HG03135 (cell line): ENCODE results near the gene KRTAP10-1.
"Not testable (repeated sequence)": the region's sequence is repeated elsewhere in the genome, so short reads cannot be mapped to it uniquely, and the experiment has no call there.

Experiments used
- ATAC-seq: cut with Tn5 transposase; IDR thresholded peaks from one replicate; pipeline ENCODE4 v1.9.1; 2021; ENCODE audit warnings: mild to moderate bottlenecking, moderate library complexity; ENCODE audit not compliant: unreplicated experiment

Gene KRTAP10-1

DNA sequence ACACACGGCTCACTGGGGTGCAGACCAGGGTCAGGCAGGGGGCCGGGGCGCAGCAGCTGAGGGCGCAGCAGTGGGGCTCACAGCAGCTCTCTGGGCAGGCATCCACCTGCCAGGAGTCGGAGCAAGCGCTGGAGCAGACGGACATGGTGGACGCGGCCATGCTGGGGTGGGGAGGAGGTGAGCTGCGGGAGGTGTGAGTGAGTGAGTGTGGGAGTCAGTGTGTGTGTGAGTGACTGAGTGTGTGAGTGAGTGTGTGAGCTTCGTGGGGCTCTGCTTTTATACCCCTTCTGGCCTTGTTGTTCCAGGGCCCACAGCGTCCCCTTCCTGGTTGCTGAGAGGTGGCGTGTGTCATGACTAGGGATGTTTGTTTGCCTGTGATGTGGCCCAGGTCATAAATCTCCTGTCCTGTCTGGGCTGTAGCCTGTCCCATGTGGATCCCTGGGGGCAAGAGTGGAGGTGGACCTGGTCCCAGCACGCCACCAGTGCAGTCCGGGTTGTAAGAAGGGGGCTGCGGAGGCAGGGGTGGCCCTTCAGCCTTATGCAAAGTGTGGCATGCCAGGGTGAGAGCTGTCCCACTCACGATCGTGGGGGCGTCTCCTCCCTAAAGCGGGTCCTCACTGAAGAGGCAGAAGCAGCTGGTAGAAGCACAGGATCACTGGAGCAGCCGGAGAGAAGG, at the start of gene KRTAP10-1:
Gene KRTAP10-1 (minus strand): TSS at position 205 of the 676 bp plus-strand sequence. CDS start 45 bp downstream, at position 160.
- ATAC-seq: no peak

DNA sequence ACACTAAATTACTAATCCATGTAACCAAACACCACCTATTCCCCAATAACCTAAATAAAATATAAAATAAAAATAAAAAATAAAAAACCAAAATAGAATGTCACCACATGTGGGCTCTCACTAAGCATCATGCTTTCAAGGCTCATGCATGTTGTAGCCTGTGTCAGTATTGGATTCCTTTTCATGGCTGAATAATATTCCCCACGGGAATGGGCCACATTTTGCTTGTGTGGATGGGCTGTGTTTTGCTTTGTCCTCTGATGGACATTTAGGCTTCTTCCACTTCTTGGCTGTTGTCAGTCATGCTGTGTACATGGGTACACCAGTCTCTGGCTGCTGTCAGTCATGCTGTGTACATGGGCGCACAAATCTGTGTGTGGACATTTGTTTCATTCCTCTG, 49.1 kb upstream of the KRTAP10-1 start:
- ATAC-seq: no peak

- no peak for ATAC-seq
Observed at GRCh38 chr21:44585892-44586291, 45.9 kb upstream of the KRTAP10-1 start.

- ATAC-seq: no peak
Observed at GRCh38 chr21:44583800-44584147, 43.8 kb upstream of the KRTAP10-1 start.

DNA sequence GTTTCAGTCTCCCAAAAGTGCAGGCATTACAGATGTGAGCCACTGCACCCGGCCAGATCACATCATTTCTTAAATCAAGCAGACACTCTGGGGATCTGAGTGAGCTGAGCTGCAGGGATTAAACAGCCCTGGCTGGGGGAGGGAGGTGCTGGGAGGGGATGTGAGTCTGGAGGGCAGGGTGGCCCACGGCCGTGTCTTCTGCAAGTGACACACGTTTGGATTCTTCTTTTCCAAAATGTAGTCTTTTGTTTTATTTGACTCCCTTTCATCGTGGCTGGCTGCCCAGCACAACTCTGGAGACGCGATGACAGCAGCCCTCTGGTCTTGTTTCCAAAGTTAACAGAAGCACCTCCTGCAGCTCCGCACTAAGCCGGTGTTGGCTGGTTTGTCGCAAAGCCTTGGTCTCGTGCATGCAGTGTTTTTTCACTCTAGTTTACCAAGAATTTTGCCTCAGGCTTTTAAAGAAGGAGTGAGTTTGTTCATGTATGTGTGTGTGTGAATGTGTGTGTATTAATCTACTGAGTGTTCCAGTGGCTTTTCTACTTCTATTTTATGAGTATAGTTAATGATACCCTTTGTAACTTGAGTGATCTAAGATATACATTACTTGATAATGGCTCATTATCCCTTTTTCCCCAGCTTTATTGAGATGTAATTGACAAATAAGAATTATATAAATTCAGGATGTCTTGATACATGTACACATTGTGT, 43.2 kb upstream of the KRTAP10-1 start:
- no peak for ATAC-seq

GRCh38 chr21:44582055-44582454, 42.1 kb upstream of the KRTAP10-1 start:
- no peak for ATAC-seq

GRCh38 chr21:44581158-44581557, 41.2 kb upstream of the KRTAP10-1 start:
- no peak for ATAC-seq

- ATAC-seq: not testable (repeated sequence)
Observed at GRCh38 chr21:44580231-44580821, 40.3 kb upstream of the KRTAP10-1 start, which contains the start of gene KRTAP10-5. Gene KRTAP10-5 (minus strand): TSS chr21:44580604. CDS start chr21:44580578, 26 bp downstream.

DNA sequence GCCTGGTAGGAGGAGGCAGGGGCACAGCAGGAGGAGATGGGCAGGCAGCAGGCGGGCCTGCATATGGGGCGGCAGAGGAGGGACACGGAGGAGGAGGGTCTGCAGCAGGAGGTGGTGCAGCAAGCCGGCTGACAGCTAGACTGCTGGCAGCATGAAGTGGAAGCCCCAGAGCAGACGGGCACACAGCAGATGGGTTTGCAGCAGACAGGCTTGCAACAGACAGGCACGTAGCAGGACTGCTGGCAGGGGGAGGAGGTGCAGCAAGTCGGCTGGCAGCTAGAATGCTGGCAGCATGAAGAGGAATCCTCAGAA, 39.8 kb upstream of the KRTAP10-1 start:
- ATAC-seq: no peak

DNA sequence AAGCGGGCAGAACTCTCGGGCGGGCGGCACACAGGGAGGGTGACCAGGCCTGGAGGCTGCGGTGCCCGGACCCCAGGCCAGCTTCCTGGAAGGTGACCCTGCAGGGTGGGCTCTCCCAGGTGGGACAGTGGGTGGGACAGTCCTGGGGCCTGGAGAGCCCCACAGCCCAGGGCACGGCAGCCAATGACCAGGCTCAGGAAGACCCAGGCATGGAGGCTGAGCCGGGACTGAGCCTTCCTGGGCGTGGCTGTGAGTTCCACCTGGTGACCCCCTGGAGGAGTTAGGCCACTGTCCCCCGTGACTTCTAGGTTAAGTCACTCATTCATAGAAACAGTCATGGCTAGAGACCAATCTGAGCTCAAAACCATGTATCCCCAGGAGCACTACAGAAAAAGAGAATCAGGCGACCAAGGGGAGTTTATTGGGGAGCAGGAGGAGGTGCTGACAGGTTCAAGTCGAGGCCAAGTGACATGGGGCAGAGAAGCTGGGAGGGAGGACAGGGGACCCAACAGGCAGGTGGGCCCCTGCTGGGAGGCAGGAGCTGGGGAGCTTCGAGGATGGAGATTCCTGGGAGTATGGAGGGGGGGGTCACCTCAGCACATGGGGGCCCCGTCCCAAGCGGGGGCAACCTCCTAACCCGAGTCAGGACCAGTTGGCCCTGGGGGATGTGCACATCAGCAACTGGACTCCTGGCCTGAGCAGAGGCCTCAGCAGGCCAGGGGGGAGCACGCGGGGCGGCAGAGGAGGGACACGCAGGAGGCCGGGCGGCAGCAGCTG, 39.2 kb upstream of the KRTAP10-1 start:
- no peak for ATAC-seq

GRCh38 chr21:44578371-44579055, 38.5 kb upstream of the KRTAP10-1 start:
- no peak for ATAC-seq

GRCh38 chr21:44576025-44576420, 36.0 kb upstream of the KRTAP10-1 start:
- no peak for ATAC-seq

GRCh38 chr21:44575307-44576024, 35.5 kb upstream of the KRTAP10-1 start:
- ATAC-seq: no peak

- no peak for ATAC-seq
Observed at GRCh38 chr21:44574457-44575306, 34.7 kb upstream of the KRTAP10-1 start.

DNA sequence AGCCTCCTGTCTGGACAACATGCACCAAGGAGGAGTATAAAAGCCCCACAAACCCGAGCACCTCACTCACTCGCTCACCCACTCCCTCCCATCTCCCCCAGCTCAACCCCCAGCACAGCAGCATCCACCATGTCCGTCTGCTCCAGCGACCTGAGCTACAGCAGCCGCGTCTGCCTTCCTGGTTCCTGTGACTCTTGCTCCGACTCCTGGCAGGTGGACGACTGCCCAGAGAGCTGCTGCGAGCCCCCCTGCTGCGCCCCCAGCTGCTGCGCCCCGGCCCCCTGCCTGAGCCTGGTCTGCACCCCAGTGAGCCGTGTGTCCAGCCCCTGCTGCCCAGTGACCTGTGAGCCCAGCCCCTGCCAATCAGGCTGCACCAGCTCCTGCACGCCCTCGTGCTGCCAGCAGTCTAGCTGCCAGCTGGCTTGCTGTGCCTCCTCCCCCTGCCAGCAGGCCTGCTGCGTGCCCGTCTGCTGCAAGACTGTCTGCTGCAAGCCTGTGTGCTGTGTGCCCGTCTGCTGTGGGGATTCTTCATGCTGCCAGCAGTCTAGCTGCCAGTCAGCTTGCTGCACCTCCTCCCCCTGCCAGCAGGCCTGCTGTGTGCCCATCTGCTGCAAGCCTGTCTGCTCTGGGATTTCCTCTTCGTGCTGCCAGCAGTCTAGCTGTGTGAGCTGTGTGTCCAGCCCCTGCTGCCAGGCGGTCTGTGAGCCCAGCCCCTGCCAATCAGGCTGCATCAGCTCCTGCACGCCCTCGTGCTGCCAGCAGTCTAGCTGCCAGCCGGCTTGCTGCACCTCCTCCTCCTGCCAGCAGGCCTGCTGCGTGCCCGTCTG, 33.8 kb upstream of the KRTAP10-1 start, which contains the start of gene KRTAP10-4:
Gene KRTAP10-4 (plus strand): TSS at position 100 of the 827 bp plus-strand sequence. CDS start 30 bp downstream, at position 130.
- ATAC-seq: not testable (repeated sequence)

- ATAC-seq: no peak
Observed at GRCh38 chr21:44572959-44573583, 33.1 kb upstream of the KRTAP10-1 start.

DNA sequence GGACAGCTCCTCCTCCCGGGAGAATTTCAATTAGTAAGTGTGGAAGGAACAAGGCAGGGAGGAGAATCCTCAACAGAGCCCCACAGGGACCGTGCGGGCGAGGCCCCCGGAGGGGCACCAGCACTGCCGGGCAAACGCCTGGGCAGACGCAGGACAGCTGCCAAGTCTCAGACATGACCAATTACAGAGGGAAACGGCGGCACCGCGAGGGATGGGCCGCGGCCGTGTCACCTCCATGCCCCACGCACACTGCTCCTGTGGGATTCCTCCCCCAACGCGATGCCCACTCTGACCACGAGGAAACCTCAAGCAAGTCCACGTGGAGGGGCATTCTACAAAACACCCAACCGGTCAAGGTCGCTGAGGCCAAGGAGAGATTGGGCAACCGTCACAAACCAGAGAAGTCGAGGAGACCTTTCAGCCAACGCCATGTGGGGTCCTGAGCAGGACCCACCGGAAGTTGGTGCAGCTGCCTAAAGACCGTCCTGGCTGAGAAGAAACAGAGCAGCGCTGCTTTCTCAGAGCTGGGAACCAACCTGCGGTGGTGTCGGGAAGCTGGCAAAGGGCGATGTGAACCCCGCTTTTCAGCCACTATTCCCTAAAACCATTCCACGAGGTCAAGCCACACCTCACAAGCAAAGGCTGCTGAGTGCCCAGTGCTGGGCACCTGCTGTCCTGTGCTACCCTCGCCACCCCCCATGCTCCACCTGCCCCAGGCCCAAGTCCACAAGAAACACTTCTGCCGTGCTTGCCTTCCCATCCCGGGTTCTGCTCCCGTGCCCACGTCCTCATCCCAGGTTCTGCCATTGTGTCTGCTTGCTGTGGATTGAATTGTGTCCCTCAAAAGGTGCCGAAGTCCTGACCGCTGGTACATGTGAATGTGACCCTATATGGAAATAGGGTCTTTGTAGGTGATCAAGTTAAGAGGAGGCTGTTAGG, 32.1 kb upstream of the KRTAP10-1 start:
- ATAC-seq: no peak
